ENCODE data around the gene KLK15.

DNA sequence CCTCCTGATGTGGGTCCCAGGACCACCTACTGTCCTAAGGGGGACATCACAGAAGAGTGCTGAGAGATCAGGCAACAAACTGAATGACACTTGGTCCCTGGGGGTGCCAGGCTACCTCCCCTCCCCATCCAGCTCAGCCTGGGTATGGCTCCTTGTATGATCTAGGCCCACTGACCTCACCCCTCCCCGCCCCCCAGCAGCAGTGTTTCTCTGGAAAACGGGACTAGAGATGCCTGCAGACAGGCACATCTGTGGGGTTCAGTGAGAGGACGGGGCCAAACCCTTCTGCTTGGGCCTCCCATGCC is 33.9 kb downstream of the KLK15 start:
- TF ChIP-seq, protein P1, sequence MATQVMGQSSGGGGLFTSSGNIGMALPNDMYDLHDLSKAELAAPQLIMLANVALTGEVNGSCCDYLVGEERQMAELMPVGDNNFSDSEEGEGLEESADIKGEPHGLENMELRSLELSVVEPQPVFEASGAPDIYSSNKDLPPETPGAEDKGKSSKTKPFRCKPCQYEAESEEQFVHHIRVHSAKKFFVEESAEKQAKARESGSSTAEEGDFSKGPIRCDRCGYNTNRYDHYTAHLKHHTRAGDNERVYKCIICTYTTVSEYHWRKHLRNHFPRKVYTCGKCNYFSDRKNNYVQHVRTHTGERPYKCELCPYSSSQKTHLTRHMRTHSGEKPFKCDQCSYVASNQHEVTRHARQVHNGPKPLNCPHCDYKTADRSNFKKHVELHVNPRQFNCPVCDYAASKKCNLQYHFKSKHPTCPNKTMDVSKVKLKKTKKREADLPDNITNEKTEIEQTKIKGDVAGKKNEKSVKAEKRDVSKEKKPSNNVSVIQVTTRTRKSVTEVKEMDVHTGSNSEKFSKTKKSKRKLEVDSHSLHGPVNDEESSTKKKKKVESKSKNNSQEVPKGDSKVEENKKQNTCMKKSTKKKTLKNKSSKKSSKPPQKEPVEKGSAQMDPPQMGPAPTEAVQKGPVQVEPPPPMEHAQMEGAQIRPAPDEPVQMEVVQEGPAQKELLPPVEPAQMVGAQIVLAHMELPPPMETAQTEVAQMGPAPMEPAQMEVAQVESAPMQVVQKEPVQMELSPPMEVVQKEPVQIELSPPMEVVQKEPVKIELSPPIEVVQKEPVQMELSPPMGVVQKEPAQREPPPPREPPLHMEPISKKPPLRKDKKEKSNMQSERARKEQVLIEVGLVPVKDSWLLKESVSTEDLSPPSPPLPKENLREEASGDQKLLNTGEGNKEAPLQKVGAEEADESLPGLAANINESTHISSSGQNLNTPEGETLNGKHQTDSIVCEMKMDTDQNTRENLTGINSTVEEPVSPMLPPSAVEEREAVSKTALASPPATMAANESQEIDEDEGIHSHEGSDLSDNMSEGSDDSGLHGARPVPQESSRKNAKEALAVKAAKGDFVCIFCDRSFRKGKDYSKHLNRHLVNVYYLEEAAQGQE (IDR thresholded peaks at IDR 0.05; ENCODE audit: borderline replicate concordance) = no peak
- TF ChIP-seq, protein P2, sequence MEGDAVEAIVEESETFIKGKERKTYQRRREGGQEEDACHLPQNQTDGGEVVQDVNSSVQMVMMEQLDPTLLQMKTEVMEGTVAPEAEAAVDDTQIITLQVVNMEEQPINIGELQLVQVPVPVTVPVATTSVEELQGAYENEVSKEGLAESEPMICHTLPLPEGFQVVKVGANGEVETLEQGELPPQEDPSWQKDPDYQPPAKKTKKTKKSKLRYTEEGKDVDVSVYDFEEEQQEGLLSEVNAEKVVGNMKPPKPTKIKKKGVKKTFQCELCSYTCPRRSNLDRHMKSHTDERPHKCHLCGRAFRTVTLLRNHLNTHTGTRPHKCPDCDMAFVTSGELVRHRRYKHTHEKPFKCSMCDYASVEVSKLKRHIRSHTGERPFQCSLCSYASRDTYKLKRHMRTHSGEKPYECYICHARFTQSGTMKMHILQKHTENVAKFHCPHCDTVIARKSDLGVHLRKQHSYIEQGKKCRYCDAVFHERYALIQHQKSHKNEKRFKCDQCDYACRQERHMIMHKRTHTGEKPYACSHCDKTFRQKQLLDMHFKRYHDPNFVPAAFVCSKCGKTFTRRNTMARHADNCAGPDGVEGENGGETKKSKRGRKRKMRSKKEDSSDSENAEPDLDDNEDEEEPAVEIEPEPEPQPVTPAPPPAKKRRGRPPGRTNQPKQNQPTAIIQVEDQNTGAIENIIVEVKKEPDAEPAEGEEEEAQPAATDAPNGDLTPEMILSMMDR (IDR thresholded peaks at IDR 0.05; ENCODE audit: poor library complexity, severe bottlenecking) = no peak

Measured in neural cell (in vitro differentiated cells).